Gastrocnemius medialis (tissue), 4 donors: ENCODE data around the gene ROBO1.

Experiments used
- CTCF ChIP-seq, 5 experiments: fragments of 450-650 bp in 3 of 5; fragments of 200-600 bp in 2 of 5; sonication (generic) in 2 of 5; IDR thresholded peaks in 4 of 5; conservative IDR thresholded peaks in 1 of 5; 1 replicate in 4 of 5; 2 replicates in 1 of 5; pipeline ENCODE4 v1.5.1; 2016 to 2019; ENCODE audit warnings: antibody characterized with exemption in 5 of 5, mild to moderate bottlenecking in 3 of 5, moderate library complexity in 3 of 5
- POLR2A ChIP-seq, 2 donors: fragments of 450-650 bp; IDR thresholded peaks; one replicate each; pipeline ENCODE4 v1.6.1; 2017; ENCODE audit warnings: antibody characterized with exemption in 2 of 2, mild to moderate bottlenecking in 2 of 2, moderate library complexity in 2 of 2

- TF ChIP-seq CTCF (IDR thresholded peaks at IDR 0.05 in 4 of 5, conservative IDR thresholded peaks at IDR 0.05 in 1 of 5) = no peak
- no peak for TF ChIP-seq POLR2A (IDR thresholded peaks at IDR 0.05)
Observed at GRCh38 chr3:79015854-79016253, 751.9 kb downstream of the ROBO1 start.
